GM12874 (cell line): ENCODE data around the gene MAP7D1.

Source experiments
- CTCF ChIP-seq: IDR thresholded peaks from 2 replicates; pipeline ENCODE4 v1.5.1; 2011; ENCODE audit warnings: low read depth, mild to moderate bottlenecking, control low read depth, low read length, moderate library complexity; ENCODE audit not compliant: insufficient read depth

The MAP7D1 gene

GRCh38 chr1:36123356-36123755 lies 32.6 kb upstream of the MAP7D1 start:
- no peak for TF ChIP-seq CTCF

GRCh38 chr1:36124404-36125128 lies 31.4 kb upstream of the MAP7D1 start:
- no peak for TF ChIP-seq CTCF

GRCh38 chr1:36125129-36125991 lies 30.6 kb upstream of the MAP7D1 start, which contains the start of gene COL8A2:
Gene COL8A2, minus strand, starts transcription at chr1:36125222. Its CDS starts 24,980 bp downstream, at chr1:36100242.
- TF ChIP-seq CTCF = no peak

GRCh38 chr1:36126005-36126716 lies 29.8 kb upstream of the MAP7D1 start:
- TF ChIP-seq CTCF = no peak

GRCh38 chr1:36126797-36127500 lies 29.0 kb upstream of the MAP7D1 start:
- TF ChIP-seq CTCF = no peak

- TF ChIP-seq CTCF = no peak
Observed at GRCh38 chr1:36128126-36128904, 27.6 kb upstream of the MAP7D1 start.
